ENCODE results near the gene SIX2. TPM values are rescaled to one million over a fixed set of nuclear protein-coding genes. Genes with fewer than 3 reads are reported as not detected.

Gene SIX2
- total and polyA plus RNA-seq, 2 of the 8 experiments (the other 6 are each of a cell fraction or from before 2014, with no cell fraction given), result 0.47 to 1.0 TPM

GRCh38 chr2:45043174-45043573 is 33.9 kb upstream of the SIX2 start (continued):
- TF ChIP-seq CHD7 (IDR thresholded peaks at IDR 0.05; ENCODE audit: insufficient replicate concordance, low read length) (no peak), SAP30 (IDR thresholded peaks at IDR 0.05; ENCODE audit: insufficient read depth, insufficient replicate concordance, low read length) (no peak), CHD1 (IDR thresholded peaks at IDR 0.05; ENCODE audit: low read depth, low read length) (no peak), KDM4A (IDR thresholded peaks at IDR 0.05; ENCODE audit: low read depth, low read length, severe bottlenecking) (no peak), USF2 (IDR thresholded peaks at IDR 0.05; ENCODE audit: low read length) (no peak), CREB1 (IDR thresholded peaks at IDR 0.05) (no peak), SRF (IDR thresholded peaks at IDR 0.05; ENCODE audit: low read depth, low read length) (no peak)
